Measurements from ENCODE around the gene ITM2B. TPM values are rescaled to one million over a fixed set of nuclear protein-coding genes. Genes with fewer than 3 reads are reported as not detected.

ITM2B gene
- total and polyA plus RNA-seq, 10 of the 15 experiments (the other 5 are each of a cell fraction or from before 2014, with no cell fraction given): 2.5 to 18.1 (median 4.9) TPM

DNA sequence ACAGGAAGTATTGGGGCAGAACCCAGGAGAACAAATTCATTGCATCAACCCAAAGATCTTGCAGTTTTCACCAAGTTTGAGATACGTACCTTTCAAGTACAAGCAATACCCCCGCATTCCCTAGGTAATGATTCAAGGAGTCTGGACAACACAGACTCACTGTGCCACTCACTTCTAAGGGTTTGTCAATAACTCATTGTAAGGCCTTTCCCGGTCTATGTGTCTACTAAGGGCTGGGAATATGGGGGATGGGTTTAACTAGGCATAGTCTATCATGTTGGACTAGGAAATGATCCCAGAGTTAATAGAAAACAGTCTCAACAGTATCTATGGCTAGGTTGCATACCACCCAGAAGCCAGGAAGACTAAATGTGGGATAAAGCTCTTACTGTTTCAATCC lies 8.3 kb upstream of the ITM2B start:
- no TSS peak for BruUV-seq (replicated peaks)
- Histone ChIP-seq H3K27me3 (replicated peaks in 1 of 2; ENCODE audit: control insufficient read depth in 2 of 2, insufficient read depth in 2 of 2, low read length in 1 of 2) (peaks cover 0 to 10% of the 10 kb centered on the region in 2 experiments; a peak in 2 of 4 replicates), H3K27ac (ENCODE audit: control insufficient read depth, insufficient read depth) (no peak overlapping the region), H4K20me1 (ENCODE audit: control insufficient read depth, insufficient read depth) (no peaks in the 10 kb centered on the region), H3K9ac (ENCODE audit: control insufficient read depth, insufficient read depth, low read length) (no peak overlapping the region), H3K79me2 (ENCODE audit: control insufficient read depth, insufficient read depth, low read length) (no peaks in the 10 kb centered on the region), H2AFZ (ENCODE audit: control insufficient read depth, low read depth, low read length) (no peak overlapping the region), H3K9me3 (replicated peaks; ENCODE audit: control insufficient read depth, insufficient read depth, low read length) (no peaks in the 10 kb centered on the region), H3K4me3 (no peak overlapping the region), H3K4me2 (ENCODE audit: control insufficient read depth, insufficient read depth) (no peak overlapping the region), H3K36me3 (ENCODE audit: control insufficient read depth in 2 of 2, insufficient read depth in 2 of 2, low read length in 1 of 2) (no peaks in the 10 kb centered on the region), H3K4me1 (ENCODE audit: control insufficient read depth, insufficient read depth, low read length) (no peaks in the 10 kb centered on the region)
- ChIA-PET POLR2A (no interaction called here), RAD21 (ENCODE audit: unreplicated experiment) (no interaction called here), SMC1A (ENCODE audit: uncharacterized antibody, unreplicated experiment) (interaction anchor here (2.0 kb wide), 1 partner anchor 12 kb away, joined by 4 read pairs; no protein-coding TSS in a partner anchor), CTCF (interaction anchor here (1.2 kb wide), 1 partner anchor 14 kb away, joined by 3 read pairs; no protein-coding TSS in a partner anchor)
- ATAC-seq: no peak
- no peak for TF ChIP-seq ZZZ3 (IDR thresholded peaks at IDR 0.05; ENCODE audit: control insufficient read depth, insufficient read length, low read depth)
- TF ChIP-seq ZNF274 (IDR thresholded peaks at IDR 0.05; ENCODE audit: insufficient read depth, insufficient read length): no peak
- no peak for TF ChIP-seq SREBF2 (IDR thresholded peaks at IDR 0.05; ENCODE audit: low read length)
- TF ChIP-seq PBX3 (IDR thresholded peaks at IDR 0.05; ENCODE audit: insufficient replicate concordance, low read depth, low read length): no peak
- no peak for TF ChIP-seq POLR2A (IDR thresholded peaks at IDR 0.05; ENCODE audit: low read depth, low read length)
- TF ChIP-seq IRF5 (IDR thresholded peaks at IDR 0.05; ENCODE audit: borderline replicate concordance): no peak
- TF ChIP-seq NR2F1 (conservative IDR thresholded peaks at IDR 0.05): no peak
- TF ChIP-seq ZNF592 (IDR thresholded peaks at IDR 0.05): no peak
- no peak for TF ChIP-seq YY1 (IDR thresholded peaks at IDR 0.05; ENCODE audit: low read depth, low read length)
- no peak for TF ChIP-seq EED (IDR thresholded peaks at IDR 0.05; ENCODE audit: low read depth)
- TF ChIP-seq SRF (IDR thresholded peaks at IDR 0.05; ENCODE audit: low read depth in 2 of 2, low read length in 2 of 2): no peak
- no peak for TF ChIP-seq STAT1 (conservative IDR thresholded peaks at IDR 0.05)
- no peak for TF ChIP-seq NFXL1 (IDR thresholded peaks at IDR 0.05; ENCODE audit: borderline replicate concordance)
- no peak for TF ChIP-seq RELA (IDR thresholded peaks at IDR 0.05; ENCODE audit: borderline replicate concordance, partially characterized antibody)
- no peak for TF ChIP-seq MTA3 (IDR thresholded peaks at IDR 0.05; ENCODE audit: borderline replicate concordance, low read length)
- no peak for TF ChIP-seq MEF2A (IDR thresholded peaks at IDR 0.05; ENCODE audit: insufficient read depth, low read depth, low read length)
- no peak for TF ChIP-seq NRF1 (conservative IDR thresholded peaks at IDR 0.05; ENCODE audit: low read depth, low read length)
- 77% methylated on average over 3 of the region's 3 CpGs for whole genome bisulfite sequencing (ENCODE audit: insufficient coverage, insufficient replicate concordance, low lambda C conversion rate, missing lambda C conversion rate)
- intact Hi-C loops (cut with micrococcal nuclease; ENCODE audit: unreplicated experiment): no loop called here
- FAIRE-seq: no peak
- DNase-seq (ENCODE audit: low read depth, low spot score): no peak
- in situ Hi-C loops (cut with MboI): no loop called here

Data from GM12878 (cell line).